Measurements from ENCODE around the gene ACADVL. TPM values are rescaled to one million over a fixed set of nuclear protein-coding genes. Genes with fewer than 3 reads are reported as not detected.

The ACADVL gene
- total RNA-seq, 1 experiment from 2014 or later = 283 TPM

DNA sequence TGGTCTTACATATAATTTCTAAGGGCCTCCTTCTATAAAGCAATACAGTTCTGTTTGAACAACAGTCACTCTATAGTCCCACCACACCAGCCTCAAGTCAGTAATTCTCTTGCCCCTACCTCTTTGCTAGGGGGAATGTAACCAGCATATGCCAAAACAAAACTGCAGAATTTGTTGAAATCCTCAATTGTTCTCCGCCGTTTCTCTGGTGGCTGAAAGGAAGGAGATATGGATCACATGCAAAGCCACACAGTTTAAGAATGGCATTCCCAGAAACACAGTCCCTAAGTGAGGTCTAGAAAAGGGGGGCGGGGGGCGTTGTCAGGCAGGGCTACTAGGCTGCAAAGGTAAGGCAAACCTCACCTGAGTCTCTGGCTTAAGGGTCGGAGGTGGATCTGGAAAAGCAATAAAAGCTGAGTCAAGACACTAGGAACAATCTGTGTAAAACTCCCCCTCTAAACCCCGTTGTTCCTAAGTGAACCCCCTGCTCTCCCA, 17.6 kb downstream of the ACADVL start:
- Histone ChIP-seq H2BK120ac (ENCODE audit: low read depth, low read length, poor library complexity, severe bottlenecking) (no peak overlapping the region), H3K4ac (ENCODE audit: low read depth, low read length) (no peak overlapping the region), H3K27ac (ENCODE audit: insufficient read length, low read depth, low read length) (no peak overlapping the region), H2AK5ac (ENCODE audit: insufficient read length, low read length) (no peak overlapping the region), H2BK15ac (ENCODE audit: low read depth, low read length) (no peak overlapping the region), H3K79me2 (ENCODE audit: insufficient read depth, low read length) (peaks cover 17% of the 10 kb centered on the region; the same call in 1 of the 2 replicates), H3K79me1 (ENCODE audit: insufficient read depth, low read depth, low read length, poor library complexity, severe bottlenecking) (peaks cover 13% of the 10 kb centered on the region), H3K9ac (ENCODE audit: extremely low read depth, insufficient read length, low read length) (peak overlapping the region; percentile 28), H3K18ac (ENCODE audit: insufficient read length, low read depth, low read length) (no peak overlapping the region), H2BK20ac (ENCODE audit: low read depth, low read length, poor library complexity, severe bottlenecking) (no peak overlapping the region), H3K23ac (ENCODE audit: insufficient read length, low read depth, low read length) (no peak overlapping the region), H3K23me2 (ENCODE audit: insufficient read length, low read depth, low read length, poor library complexity, severe bottlenecking) (peaks cover 11% of the 10 kb centered on the region), H3K4me1 (ENCODE audit: insufficient read depth, low read length) (no peaks in the 10 kb centered on the region), H3K27me3 (ENCODE audit: insufficient read depth, low read length) (no peaks in the 10 kb centered on the region), H2BK12ac (ENCODE audit: insufficient read length, low read depth, low read length) (no peak overlapping the region), H3K9me3 (ENCODE audit: control insufficient read depth, low read depth, low read length) (no peaks in the 10 kb centered on the region), H4K91ac (ENCODE audit: insufficient read length, low read depth, low read length) (no peak overlapping the region), H4K8ac (replicated peaks; ENCODE audit: insufficient read length, low read depth, low read length) (no peak overlapping the region), H2BK5ac (ENCODE audit: insufficient read length, low read length) (no peak overlapping the region), H2AFZ (ENCODE audit: low read length) (no peak overlapping the region), H4K20me1 (ENCODE audit: control insufficient read depth, insufficient read depth, insufficient read length) (no peaks in the 10 kb centered on the region), H3K14ac (ENCODE audit: insufficient read depth, low read length) (no peak overlapping the region), H4K5ac (ENCODE audit: insufficient read length, low read depth, low read length) (no peak overlapping the region), H3K56ac (ENCODE audit: insufficient read length, low read depth, low read length) (no peak overlapping the region), H3T11ph (ENCODE audit: low read length) (no peak overlapping the region), H3K4me2 (ENCODE audit: insufficient read depth, insufficient read length, low read length) (peak overlapping the region; percentile 82)
- DNase-seq = no peak
- Mint-ChIP-seq H3K4me1 (peaks cover 44 to 58% of the 10 kb centered on the region in 2 experiments), H3K36me3 (ENCODE audit: insufficient read depth in 1 of 3, low read depth in 3 of 3) (peaks cover 35 to 59% (median 46%) of the 10 kb centered on the region in 3 experiments), H3K4me3 (peak overlapping the region; percentile 95 to 97), H3K27ac (peak overlapping the region; percentile 30 to 76 (median 68); a peak in 5 of 7 replicates), H3K9me3 (peaks cover 0 to 2% of the 10 kb centered on the region in 2 experiments; a peak in 1 of 5 replicates), H3K27me3 (ENCODE audit: low read depth) (no peaks in the 10 kb centered on the region; the same call in 1 of the 2 replicates)
- no CpG with 5 or more reads among the region's 6 CpGs for WGBS (ENCODE audit: extremely low coverage, insufficient read length, low lambda C conversion rate)
- TF ChIP-seq, protein P1, sequence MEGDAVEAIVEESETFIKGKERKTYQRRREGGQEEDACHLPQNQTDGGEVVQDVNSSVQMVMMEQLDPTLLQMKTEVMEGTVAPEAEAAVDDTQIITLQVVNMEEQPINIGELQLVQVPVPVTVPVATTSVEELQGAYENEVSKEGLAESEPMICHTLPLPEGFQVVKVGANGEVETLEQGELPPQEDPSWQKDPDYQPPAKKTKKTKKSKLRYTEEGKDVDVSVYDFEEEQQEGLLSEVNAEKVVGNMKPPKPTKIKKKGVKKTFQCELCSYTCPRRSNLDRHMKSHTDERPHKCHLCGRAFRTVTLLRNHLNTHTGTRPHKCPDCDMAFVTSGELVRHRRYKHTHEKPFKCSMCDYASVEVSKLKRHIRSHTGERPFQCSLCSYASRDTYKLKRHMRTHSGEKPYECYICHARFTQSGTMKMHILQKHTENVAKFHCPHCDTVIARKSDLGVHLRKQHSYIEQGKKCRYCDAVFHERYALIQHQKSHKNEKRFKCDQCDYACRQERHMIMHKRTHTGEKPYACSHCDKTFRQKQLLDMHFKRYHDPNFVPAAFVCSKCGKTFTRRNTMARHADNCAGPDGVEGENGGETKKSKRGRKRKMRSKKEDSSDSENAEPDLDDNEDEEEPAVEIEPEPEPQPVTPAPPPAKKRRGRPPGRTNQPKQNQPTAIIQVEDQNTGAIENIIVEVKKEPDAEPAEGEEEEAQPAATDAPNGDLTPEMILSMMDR (conservative IDR thresholded peaks at IDR 0.05) = no peak
